ENCODE results near the gene PLEKHA7.

DNA sequence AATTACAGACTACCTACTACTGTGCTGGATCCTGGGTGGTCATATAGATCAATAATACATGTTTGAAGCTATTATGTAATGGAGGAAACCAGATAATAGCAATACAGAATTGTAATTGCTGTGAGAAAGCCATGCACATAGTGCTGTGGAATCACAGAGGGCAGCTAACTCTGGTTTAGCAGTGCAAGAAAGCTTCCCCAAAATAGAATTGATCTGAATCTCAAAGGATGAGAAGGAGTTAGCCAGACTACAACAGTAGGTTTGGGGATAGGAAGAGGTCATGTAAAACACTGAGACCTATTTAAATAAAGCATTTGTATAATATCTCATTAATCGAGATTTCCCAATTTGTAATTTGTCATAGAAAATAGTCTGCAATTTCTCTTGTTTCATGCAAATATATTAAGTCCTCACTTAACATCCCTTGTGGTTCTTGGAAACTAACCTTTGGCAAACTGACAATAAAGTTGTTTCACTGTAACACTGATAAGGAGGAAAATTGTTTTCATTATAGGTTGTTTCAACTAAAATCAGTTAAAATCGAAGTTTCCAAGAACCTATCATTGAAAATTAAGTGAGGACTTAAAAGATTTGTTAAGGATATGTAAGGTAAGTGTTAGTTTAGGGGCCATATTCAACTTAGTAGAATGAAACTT lies 268.1 kb downstream of the PLEKHA7 start:
- TF ChIP-seq, protein P1, sequence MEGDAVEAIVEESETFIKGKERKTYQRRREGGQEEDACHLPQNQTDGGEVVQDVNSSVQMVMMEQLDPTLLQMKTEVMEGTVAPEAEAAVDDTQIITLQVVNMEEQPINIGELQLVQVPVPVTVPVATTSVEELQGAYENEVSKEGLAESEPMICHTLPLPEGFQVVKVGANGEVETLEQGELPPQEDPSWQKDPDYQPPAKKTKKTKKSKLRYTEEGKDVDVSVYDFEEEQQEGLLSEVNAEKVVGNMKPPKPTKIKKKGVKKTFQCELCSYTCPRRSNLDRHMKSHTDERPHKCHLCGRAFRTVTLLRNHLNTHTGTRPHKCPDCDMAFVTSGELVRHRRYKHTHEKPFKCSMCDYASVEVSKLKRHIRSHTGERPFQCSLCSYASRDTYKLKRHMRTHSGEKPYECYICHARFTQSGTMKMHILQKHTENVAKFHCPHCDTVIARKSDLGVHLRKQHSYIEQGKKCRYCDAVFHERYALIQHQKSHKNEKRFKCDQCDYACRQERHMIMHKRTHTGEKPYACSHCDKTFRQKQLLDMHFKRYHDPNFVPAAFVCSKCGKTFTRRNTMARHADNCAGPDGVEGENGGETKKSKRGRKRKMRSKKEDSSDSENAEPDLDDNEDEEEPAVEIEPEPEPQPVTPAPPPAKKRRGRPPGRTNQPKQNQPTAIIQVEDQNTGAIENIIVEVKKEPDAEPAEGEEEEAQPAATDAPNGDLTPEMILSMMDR (IDR thresholded peaks at IDR 0.05 in 4 of 5, conservative IDR thresholded peaks at IDR 0.05 in 1 of 5) = no peak
- TF ChIP-seq POLR2A (IDR thresholded peaks at IDR 0.05) = no peak
